HFF-Myc (cell line): ENCODE data around the gene PTCD2.
"Not testable (repeated sequence)": the region's sequence is repeated elsewhere in the genome, so short reads cannot be mapped to it uniquely, and the experiment has no call there.

ENCODE experiments used
- DNase-seq: peaks from one replicate; pipeline ENCODE4 v3.0.0-alpha.2; 2011; ENCODE audit warnings: low read depth; ENCODE audit errors: extremely low read depth
- H3K4me3 ChIP-seq: replicated peaks from 2 replicates; pipeline ENCODE4 v1.5.1; 2011; ENCODE audit warnings: low read depth, mild to moderate bottlenecking, control low read depth, low read length
- CTCF ChIP-seq: IDR thresholded peaks from 2 replicates; pipeline ENCODE4 v1.5.1; 2012; ENCODE audit warnings: mild to moderate bottlenecking, low read depth, low read length, control low read depth; ENCODE audit errors: missing control alignments

PTCD2 gene

GRCh38 chr5:72393052-72393451 lies 72.9 kb downstream of the PTCD2 start:
- H3K4me3 ChIP-seq, result no peak overlapping the region
- DNase-seq, result no peak
- no peak for TF ChIP-seq CTCF

GRCh38 chr5:72394688-72395087 lies 74.5 kb downstream of the PTCD2 start:
- no peak for DNase-seq
- no peak overlapping the region for H3K4me3 ChIP-seq
- peak; percentile 42 for TF ChIP-seq CTCF

GRCh38 chr5:72397836-72398235 lies 77.7 kb downstream of the PTCD2 start:
- DNase-seq, result no peak
- no peak overlapping the region for H3K4me3 ChIP-seq
- TF ChIP-seq CTCF, result no peak

GRCh38 chr5:72400950-72401349 lies 80.8 kb downstream of the PTCD2 start:
- DNase-seq, result no peak
- TF ChIP-seq CTCF, result no peak
- H3K4me3 ChIP-seq, result no peak overlapping the region

- no peak overlapping the region for H3K4me3 ChIP-seq
- TF ChIP-seq CTCF, result no peak
- no peak for DNase-seq
Observed at GRCh38 chr5:72402381-72402890, 82.3 kb downstream of the PTCD2 start.

- TF ChIP-seq CTCF, result peak; percentile 46
- no peak for DNase-seq
Observed at GRCh38 chr5:72402959-72403628, 82.9 kb downstream of the PTCD2 start.

GRCh38 chr5:72404771-72405170 lies 84.6 kb downstream of the PTCD2 start:
- not testable (repeated sequence) for DNase-seq, H3K4me3 ChIP-seq

More at GRCh38 chr5:72402959-72403628, 82.9 kb downstream of the PTCD2 start:
- no peak overlapping the region for H3K4me3 ChIP-seq
